ENCODE measurements around the gene UTF1.

DNA sequence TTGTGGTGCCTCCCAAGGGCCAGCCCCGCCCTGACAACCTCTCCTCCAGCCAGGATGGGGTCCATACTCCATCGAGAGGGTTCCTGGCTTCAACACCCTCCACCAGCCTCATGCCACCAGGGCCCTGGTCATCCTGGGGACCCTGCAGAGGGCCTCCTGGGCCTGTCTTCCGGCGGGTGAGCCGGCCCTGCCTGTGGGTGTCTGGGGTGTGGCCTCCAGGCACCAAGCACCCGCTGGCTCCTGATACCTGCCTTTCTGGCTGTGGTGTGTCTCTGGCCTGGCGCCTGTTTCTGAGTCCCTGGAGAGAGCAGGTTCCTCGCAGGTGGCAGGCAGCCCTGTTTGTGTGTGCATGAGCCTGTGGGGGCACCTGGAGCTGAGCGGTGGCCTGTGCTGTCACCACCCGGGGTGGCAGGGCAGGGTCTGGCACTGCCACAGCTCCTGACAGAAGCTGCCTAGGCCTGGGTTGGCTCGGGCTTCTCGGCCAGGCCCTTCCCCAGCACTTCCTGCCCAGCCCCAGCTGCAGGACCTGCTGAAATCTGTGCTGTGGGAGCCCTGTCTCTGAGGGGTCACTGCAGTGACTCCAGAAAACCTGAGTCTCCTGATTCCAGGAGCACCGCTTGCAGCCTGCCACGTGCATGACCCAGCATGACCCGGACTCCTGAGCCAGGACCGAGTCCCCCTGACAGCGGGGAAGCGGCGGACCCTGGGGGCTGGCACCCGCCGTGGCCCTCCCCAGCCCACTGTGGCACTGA lies 28.2 kb downstream of the UTF1 start:
- TF ChIP-seq POLR2AphosphoS5 (IDR thresholded peaks at IDR 0.05; ENCODE audit: low read depth, low read length) = no peak
- no peak for TF ChIP-seq POLR2A (IDR thresholded peaks at IDR 0.05; ENCODE audit: low read depth, low read length)

Data from GM12892 (cell line).